Right cardiac atrium (tissue), 5 donors: Measurements from ENCODE around the gene CTPS2. TPM values are rescaled to one million over a fixed set of nuclear protein-coding genes. Genes with fewer than 3 reads are reported as not detected.
"Not testable (repeated sequence)": the region's sequence is repeated elsewhere in the genome, so short reads cannot be mapped to it uniquely, and the experiment has no call there.

Source experiments
- ATAC-seq, 2 donors: fragments of 200-7000 bp; cut with Tn5 transposase; one replicate each; pipeline versions ENCODE4 v1.8.0 to v1.9.1; 2020; ENCODE audit warnings: moderate library complexity in 2 of 2, mild to moderate bottlenecking in 1 of 2
- DNase-seq, 3 donors: peaks; one replicate each; pipeline ENCODE4 v3.0.0-alpha.2; 2020
- H3K27ac ChIP-seq: one replicate; pipeline ENCODE4 v1.5.1; 2013; ENCODE audit warnings: mild to moderate bottlenecking, low read length, control low read depth, moderate library complexity
- H3K27me3 ChIP-seq: one replicate; pipeline ENCODE4 v1.6.1; 2013; ENCODE audit not compliant: control insufficient read depth, insufficient read depth
- H3K4me1 ChIP-seq: one replicate; pipeline ENCODE4 v1.6.1; 2013; ENCODE audit warnings: low read length; ENCODE audit not compliant: control insufficient read depth, insufficient read depth
- H3K4me3 ChIP-seq: one replicate; pipeline ENCODE4 v1.5.1; 2013; ENCODE audit warnings: low read length, control low read depth
- H3K9me3 ChIP-seq: one replicate; pipeline ENCODE4 v1.6.1; 2013; ENCODE audit warnings: low read length; ENCODE audit not compliant: control insufficient read depth
- WGBS: extraction: QIAGEN DNeasy Blood & Tissue Kit; methylation state at CpG from one replicate; pipeline ENCODE4 v1.1.7; 2013; 5-methylcytosine and 5-hydroxymethylcytosine counted together
- intact Hi-C, 4 donors: fragments of 100-400 bp; cut with DNase I; formaldehyde crosslinking; loops; one replicate each; pipeline versions ENCODE4 v1.11.0 to v1.14.0; 2022 to 2023
- polyA plus RNA-seq: library from polyadenylated mRNA; stranded (reverse); fragments of 200-250 nt; gene quantifications from one replicate; pipeline ENCODE4 v1.2.3, GENCODE V29; 2013
- total RNA-seq, 4 donors: library from RNA; stranded (reverse); fragmentation: NEBNext Ultra II Directional; extraction: Animal tissue kit (Norgen Biotek cat#: 25700); gene quantifications; one replicate each; pipeline ENCODE4 v1.2.1, GENCODE V29; 2021
- donor health status: healthy with polysubstance abuse.
- donor health status: DM: no; HTN: yes; CAD: no.
- donor health status: DM: no; HTN: no; CAD: no.
- donor health status: DM: no; HTN: yes; CAD: no; lungs with severe emphysema.
- donor health status: DM: yes; HTN: yes; CAD: no.

The CTPS2 gene
- total and polyA plus RNA-seq, 5 donors, result 4.0 to 6.8 (median 6.1) TPM

- H3K27ac ChIP-seq, result no peak overlapping the region
- intact Hi-C loops, result no loop called here
- no peaks in the 10 kb centered on the region for H3K4me1 ChIP-seq
- no peaks in the 10 kb centered on the region for H3K9me3 ChIP-seq
- no peak for ATAC-seq
- H3K27me3 ChIP-seq, result no peaks in the 10 kb centered on the region
- WGBS, result 92% methylated on average over 6 of the region's 6 CpGs
- DNase-seq, result no peak
- no peak overlapping the region for H3K4me3 ChIP-seq
These were observed 125.9 kb downstream of the CTPS2 start for GRCh38 chrX:16586377-16587112.

DNA sequence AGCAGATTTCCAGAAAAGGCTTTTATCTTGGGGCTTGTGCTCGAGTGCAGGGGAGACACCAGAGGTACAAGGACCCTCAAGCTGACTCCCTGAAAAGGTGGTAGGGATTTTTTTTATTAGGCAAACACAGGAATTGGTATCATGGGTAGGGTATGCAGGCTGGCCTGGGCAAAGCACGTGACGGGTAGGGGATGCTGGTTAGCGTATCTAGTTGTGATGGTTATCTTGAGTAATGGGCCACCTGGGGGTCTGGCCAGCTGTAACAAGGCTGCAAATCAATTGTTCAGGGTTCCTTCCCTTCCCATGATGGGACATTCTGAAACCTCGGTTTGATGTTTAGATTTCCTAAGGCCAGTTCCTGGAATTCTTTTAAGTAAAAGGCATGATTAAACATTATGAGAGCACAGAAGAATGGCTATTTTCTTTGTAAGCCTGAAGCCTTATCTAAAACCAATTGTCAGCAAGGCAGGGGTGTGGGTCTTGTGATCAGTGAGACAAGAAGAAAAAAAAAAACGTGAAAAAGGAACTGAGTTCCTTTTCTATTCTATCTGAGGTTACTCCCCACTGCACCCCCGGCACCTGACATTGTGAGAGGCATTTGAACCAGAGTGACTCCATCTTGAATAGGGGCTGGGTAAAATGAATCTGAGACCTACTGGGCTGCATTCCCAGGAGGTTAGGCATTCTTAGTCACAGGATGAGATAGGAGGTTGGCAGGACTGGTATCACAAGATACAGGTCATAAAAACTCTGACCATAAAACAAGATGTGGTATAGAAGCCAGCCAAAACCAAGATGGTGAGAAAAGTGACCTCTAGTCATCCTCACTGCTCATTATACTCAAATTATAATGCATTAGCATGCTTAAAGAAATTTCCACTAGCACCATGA is 126.7 kb downstream of the CTPS2 start:
- Histone ChIP-seq H3K27me3 (no peaks in the 10 kb centered on the region), H3K9me3 (no peaks in the 10 kb centered on the region), H3K4me3 (no peak overlapping the region), H3K27ac (no peak overlapping the region), H3K4me1 (no peaks in the 10 kb centered on the region)
- 54% methylated on average over 7 of the region's 7 CpGs for WGBS
- DNase-seq (no peak), ATAC-seq (no peak)
- intact Hi-C loops, result no loop called here

DNA sequence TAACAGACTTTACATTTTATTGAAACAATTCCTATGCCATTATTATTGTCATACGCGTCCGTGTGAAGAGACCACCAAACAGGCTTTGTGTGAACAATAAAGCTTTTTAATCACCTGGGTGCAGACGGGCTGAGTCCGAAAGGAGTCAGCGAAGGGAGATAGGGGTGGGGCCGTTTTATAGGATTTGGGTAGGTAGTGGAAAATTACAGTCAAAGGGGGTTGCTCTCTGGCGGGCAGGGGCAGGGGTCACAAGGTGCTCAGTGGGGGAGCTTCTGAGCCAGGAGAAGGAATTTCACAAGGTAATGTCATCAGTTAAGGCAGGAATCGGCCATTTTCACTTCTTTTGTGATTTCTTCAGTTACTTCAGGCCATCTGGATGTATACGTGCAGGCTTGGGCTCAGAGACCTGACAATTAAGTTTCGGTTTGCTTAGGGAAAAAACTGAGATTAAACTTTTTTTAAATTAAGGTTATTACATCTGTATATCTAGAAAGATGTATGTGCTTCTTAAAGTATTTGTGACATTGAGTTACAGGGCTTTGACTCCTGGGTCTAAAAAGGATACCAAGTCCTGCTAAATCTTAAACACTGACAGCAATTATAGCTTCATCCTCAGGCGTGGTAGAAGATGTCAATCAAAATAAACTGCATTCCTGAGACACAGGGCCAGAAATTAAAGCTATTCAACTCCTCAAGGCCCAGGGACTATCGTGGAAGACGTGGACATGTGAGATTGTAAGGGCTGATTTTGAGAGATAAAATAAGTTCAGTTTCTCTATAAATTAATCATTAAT is 132.3 kb downstream of the CTPS2 start:
- H3K4me3 ChIP-seq, intact Hi-C loops, DNase-seq, ATAC-seq, H3K27me3 ChIP-seq, H3K27ac ChIP-seq, H3K4me1 ChIP-seq, H3K9me3 ChIP-seq: not testable (repeated sequence)
- WGBS, result 58% methylated on average over 14 of the region's 14 CpGs

DNA sequence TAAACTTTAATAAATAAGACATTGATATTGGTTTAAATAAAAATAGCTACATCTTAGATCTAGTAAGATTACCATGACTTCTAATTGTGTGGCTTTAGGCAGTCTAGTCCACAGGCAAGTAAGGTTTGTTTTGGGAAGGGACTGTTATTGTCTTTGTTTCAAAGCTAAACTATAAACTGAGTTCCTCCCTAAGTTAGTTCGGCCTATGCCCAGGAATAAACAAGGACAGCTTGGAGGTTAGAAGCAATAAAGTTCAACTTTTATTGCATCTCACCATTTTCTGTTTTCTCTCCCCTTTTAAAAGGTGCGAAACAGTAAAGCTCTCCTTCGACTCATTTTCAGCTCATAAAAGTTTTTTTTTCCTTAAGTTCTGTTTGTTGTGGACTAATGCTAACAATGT is 133.0 kb downstream of the CTPS2 start:
- no peak for DNase-seq
- Histone ChIP-seq H3K27ac (no peak overlapping the region), H3K4me3 (no peak overlapping the region), H3K9me3 (no peaks in the 10 kb centered on the region), H3K4me1 (no peaks in the 10 kb centered on the region), H3K27me3 (no peaks in the 10 kb centered on the region)
- intact Hi-C loops, result no loop called here
- no peak for ATAC-seq
- 69% methylated on average over 3 of the region's 3 CpGs for WGBS

- DNase-seq, result no peak
- no peak overlapping the region for H3K4me3 ChIP-seq
- no peak for ATAC-seq
- no peaks in the 10 kb centered on the region for H3K27me3 ChIP-seq
- H3K4me1 ChIP-seq, result no peaks in the 10 kb centered on the region
- intact Hi-C loops, result no loop called here
- H3K27ac ChIP-seq, result no peak overlapping the region
- 63% methylated on average over 2 of the region's 2 CpGs for WGBS
- no peaks in the 10 kb centered on the region for H3K9me3 ChIP-seq
These were observed 134.3 kb downstream of the CTPS2 start for GRCh38 chrX:16578218-16578617.

DNA sequence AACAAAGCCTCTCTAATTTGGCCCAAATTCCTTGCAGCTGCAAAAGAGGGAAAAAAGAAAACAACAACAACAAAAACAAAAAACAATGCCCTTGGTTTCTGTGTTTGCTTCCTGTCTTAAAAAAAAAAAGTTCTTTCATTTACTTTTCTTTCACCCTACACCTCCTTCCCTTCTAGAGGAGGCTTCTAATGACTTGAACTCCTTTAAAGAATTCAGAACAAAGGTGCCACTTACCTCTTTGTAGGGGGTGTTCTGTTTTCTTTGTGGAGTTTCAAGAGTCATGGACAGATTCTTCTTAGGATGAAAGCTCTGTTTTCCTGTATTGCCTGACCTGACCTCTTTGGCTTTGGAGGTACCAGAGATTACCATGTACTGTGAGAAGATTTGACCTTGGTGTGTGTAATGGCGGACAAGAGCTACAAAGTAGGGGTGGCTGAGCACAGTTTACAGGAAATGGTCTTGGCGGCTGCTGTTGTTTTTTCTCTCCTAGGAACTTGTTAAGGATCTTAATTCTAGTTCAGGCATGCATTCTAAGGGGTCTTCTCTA is 134.9 kb downstream of the CTPS2 start:
- Histone ChIP-seq H3K4me1 (no peaks in the 10 kb centered on the region), H3K4me3 (no peak overlapping the region), H3K27me3 (no peaks in the 10 kb centered on the region), H3K27ac (no peak overlapping the region), H3K9me3 (no peaks in the 10 kb centered on the region)
- no peak for DNase-seq
- ATAC-seq, result no peak
- WGBS, result 77% methylated on average over 2 of the region's 2 CpGs
- intact Hi-C loops, result no loop called here

DNA sequence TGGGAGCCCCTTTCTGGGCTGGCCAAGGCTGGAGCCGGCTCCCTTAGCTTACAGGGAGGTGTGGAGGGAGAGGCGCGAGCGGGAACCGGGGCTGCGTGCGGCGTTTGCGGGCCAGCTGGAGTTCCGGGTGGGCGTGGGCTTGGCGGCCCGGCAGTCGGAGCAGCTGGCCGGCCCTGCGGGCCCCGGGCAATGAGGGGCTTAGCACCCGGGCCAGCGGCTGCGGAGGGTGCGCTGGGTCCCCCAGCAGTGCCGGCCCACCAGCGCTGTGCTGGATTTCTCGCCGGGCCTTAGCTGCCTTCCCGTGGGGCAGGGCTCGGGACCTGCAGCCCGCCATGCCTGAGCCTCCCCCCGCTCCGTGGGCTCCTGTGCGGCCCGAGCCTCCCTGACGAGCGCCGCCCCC is 137.1 kb downstream of the CTPS2 start:
- H3K4me3 ChIP-seq, ATAC-seq, intact Hi-C loops, DNase-seq, H3K27me3 ChIP-seq, H3K4me1 ChIP-seq, H3K27ac ChIP-seq, H3K9me3 ChIP-seq: not testable (repeated sequence)
- WGBS, result 98% methylated on average over 28 of the region's 35 CpGs

- no peak overlapping the region for H3K4me3 ChIP-seq
- 90% methylated on average over 1 of the region's 1 CpG for WGBS
- no peaks in the 10 kb centered on the region for H3K4me1 ChIP-seq
- no peaks in the 10 kb centered on the region for H3K9me3 ChIP-seq
- DNase-seq (no peak), ATAC-seq (no peak)
- no peaks in the 10 kb centered on the region for H3K27me3 ChIP-seq
- intact Hi-C loops, result no loop called here
- H3K27ac ChIP-seq, result no peak overlapping the region
These were observed 138.7 kb downstream of the CTPS2 start for GRCh38 chrX:16573781-16574180.

DNA sequence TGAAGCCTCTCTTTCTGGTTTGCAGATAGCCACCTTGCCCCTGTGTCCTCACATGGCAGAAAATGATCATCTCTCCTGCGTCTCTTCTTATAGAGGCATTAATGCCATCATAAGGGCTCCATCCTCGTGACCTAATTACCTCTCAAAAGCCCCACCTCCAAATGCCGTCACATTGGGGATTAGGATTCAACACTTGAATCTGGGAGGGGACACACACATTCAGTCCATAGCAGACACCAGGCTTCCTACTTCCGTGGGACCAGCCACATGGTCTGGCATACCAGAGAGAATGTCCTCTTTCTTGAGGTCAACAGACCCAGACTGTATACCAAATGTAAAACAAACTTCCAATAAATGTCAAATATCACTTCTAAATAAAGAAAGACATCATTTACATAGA is 144.8 kb downstream of the CTPS2 start:
- DNase-seq, result no peak
- intact Hi-C loops, result no loop called here
- H3K4me3 ChIP-seq, result no peak overlapping the region
- no peaks in the 10 kb centered on the region for H3K27me3 ChIP-seq
- no peaks in the 10 kb centered on the region for H3K9me3 ChIP-seq
- 87% methylated on average over 4 of the region's 4 CpGs for WGBS
- no peak overlapping the region for H3K27ac ChIP-seq
- no peak for ATAC-seq
- no peaks in the 10 kb centered on the region for H3K4me1 ChIP-seq

- H3K9me3 ChIP-seq, result no peaks in the 10 kb centered on the region
- H3K4me1 ChIP-seq, result no peaks in the 10 kb centered on the region
- no peak overlapping the region for H3K4me3 ChIP-seq
- no peak for DNase-seq
- H3K27ac ChIP-seq, result no peak overlapping the region
- no peak for ATAC-seq
- WGBS, result 89% methylated on average over 3 of the region's 3 CpGs
- no peaks in the 10 kb centered on the region for H3K27me3 ChIP-seq
- intact Hi-C loops, result no loop called here
These were observed 145.9 kb downstream of the CTPS2 start for GRCh38 chrX:16566571-16566970.
